Sigmoid colon (tissue), 4 donors: ENCODE measurements around the gene SYTL2.
"Not testable (repeated sequence)": the region's sequence is repeated elsewhere in the genome, so short reads cannot be mapped to it uniquely, and the experiment has no call there.

Experiments
- EP300 ChIP-seq, 4 donors: sonication (generic); formaldehyde crosslinking; IDR thresholded peaks; one replicate each; pipeline ENCODE4 v1.6.1; 2017; ENCODE audit warnings: antibody characterized with exemption in 4 of 4
- TF ChIP-seq, protein P1 (sequence below), 4 experiments: fragments of 450-650 bp in 3 of 4; fragments of 200-600 bp in 1 of 4; IDR thresholded peaks; one replicate each; pipeline ENCODE4 v1.5.1; 2016 to 2019; ENCODE audit warnings: antibody characterized with exemption in 4 of 4, mild to moderate bottlenecking in 3 of 4, moderate library complexity in 2 of 4

DNA sequence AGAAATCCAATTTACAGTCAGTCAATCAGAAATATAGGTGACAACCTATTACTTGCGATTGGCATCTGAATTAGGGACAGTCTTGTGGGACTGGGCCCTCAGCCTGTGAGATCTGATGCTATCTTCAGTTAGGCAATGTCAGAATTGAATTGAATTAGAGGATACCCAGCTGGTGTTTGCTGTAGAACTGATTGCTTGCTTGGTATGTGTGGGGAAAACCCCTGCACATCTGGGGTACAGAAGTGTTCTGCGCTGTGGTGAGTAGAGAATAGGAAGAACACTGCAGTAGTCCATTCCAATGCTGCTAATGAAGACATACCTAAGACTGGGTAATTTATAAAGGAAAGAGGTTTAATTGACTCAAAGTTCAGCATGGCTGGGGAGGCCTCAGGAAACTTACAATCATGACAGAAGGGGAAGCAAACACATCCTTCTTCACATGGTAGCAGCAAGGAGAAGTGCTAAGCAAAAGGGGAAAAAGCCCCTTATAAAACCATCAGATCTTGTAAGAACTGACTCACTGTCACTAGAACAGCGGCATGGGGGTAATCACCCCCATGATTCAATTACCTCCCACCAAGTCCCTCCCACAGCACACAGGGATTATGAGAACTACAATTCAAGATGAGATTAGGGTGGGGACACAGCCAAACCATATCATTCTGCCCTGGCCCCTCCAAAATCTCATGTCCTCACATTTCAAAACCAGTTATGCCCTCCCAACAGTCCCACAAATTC lies 30.0 kb downstream of the SYTL2 start:
- not testable (repeated sequence) for TF ChIP-seq EP300 (IDR thresholded peaks at IDR 0.05)
- TF ChIP-seq, protein P1, sequence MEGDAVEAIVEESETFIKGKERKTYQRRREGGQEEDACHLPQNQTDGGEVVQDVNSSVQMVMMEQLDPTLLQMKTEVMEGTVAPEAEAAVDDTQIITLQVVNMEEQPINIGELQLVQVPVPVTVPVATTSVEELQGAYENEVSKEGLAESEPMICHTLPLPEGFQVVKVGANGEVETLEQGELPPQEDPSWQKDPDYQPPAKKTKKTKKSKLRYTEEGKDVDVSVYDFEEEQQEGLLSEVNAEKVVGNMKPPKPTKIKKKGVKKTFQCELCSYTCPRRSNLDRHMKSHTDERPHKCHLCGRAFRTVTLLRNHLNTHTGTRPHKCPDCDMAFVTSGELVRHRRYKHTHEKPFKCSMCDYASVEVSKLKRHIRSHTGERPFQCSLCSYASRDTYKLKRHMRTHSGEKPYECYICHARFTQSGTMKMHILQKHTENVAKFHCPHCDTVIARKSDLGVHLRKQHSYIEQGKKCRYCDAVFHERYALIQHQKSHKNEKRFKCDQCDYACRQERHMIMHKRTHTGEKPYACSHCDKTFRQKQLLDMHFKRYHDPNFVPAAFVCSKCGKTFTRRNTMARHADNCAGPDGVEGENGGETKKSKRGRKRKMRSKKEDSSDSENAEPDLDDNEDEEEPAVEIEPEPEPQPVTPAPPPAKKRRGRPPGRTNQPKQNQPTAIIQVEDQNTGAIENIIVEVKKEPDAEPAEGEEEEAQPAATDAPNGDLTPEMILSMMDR (IDR thresholded peaks at IDR 0.05), result not testable (repeated sequence)
